Hematopoietic multipotent progenitor cell (in vitro differentiated cells): ENCODE data around the gene TMEM181. TPM values are rescaled to one million over a fixed set of nuclear protein-coding genes. Genes with fewer than 3 reads are reported as not detected.

ENCODE experiments used
- DNase-seq, 3 donors: peaks; one replicate each; pipeline ENCODE4 v3.0.0-alpha.2; 2011 to 2015; ENCODE audit warnings: low read depth in 2 of 3, low spot score in 2 of 3
- total RNA-seq: library from RNA; depleted of rRNA; stranded (reverse); fragments of >200 nt; gene quantifications from one replicate; pipeline ENCODE4 v1.2.3, GENCODE V29; 2012

TMEM181 gene
- total RNA-seq, 1 donor: 14.3 TPM

- DNase-seq: no peak
These were observed 1.5 kb downstream of the TMEM181 start for GRCh38 chr6:158561321-158561884.

GRCh38 chr6:158561938-158562337 is 2.0 kb downstream of the TMEM181 start:
- DNase-seq: no peak

- no peak for DNase-seq
These were observed 4.6 kb downstream of the TMEM181 start for GRCh38 chr6:158564243-158565121.

DNA sequence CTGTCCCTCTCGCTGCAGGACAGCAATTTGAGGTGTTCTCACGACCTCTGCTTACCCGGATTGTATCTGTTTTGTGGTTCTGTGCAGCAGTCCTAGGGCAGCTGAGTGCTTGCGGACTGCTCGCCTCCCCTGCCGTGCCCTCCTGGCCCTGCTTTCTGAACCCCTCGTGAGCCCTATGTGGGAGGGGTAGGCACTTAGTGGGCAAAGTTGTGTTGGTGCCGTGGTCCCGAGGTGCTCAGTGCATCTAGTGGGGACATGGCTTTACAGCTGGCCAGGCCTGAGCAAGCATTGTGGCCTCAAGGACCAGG is 5.2 kb downstream of the TMEM181 start:
- no peak for DNase-seq

- no peak for DNase-seq
These were observed 5.7 kb downstream of the TMEM181 start for GRCh38 chr6:158565482-158566040.

DNA sequence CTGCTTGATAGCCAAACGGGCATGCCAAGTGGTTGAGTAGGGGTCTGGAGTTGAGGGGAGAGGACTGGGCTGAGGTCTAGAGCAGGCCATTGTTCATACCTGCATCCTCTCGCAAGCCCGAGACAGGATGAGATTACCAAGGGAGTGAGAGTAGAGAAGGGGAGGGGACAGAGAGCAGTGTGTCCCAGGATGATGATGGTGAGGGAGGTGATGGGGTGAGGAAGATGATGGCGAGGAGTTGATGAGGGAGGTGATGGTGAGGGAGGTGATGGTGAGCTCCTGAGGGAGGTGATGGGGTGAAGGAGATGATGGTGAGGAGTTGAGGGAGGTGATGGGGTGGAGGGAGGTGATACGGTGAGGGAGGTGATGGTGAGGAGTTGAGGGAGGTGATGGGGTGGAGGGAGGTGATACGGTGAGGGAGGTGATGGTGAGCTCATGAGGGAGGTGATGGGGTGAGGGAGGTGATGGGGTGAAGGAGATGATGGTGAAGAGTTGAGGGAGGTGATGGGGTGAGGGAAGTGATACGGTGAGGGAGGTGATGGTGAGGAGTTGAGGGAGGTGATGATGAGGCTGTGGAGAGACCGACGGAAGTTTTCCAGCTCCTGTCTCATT is 6.4 kb downstream of the TMEM181 start:
- DNase-seq: no peak

- no peak for DNase-seq
These were observed 7.3 kb downstream of the TMEM181 start for GRCh38 chr6:158567152-158567551.

DNA sequence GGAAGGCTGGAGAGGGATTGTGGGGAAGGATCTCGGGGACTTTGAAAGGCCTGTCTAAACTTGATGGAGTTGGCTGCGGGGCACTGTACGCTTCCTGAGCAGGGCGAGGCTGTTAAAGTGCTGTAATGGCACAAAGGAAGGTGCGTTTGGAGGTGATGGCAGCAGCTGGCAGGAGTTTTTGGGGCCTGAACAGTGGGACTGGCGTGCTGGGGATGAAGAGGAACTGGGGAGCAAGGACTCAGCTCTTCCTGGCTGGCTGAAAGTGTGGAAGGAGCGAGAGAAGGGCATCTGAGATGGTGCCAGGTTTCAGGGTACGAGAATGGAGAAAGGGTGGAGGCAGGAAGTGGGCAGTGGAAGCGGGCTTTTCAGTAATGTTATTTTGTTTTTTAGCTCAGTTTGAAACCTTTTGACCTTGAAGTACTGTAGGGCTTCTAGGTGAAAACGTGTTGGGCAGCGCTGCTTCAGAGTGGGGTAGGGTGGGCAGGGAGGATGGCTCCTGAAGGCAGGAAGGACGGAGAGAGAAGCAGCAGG is 8.0 kb downstream of the TMEM181 start:
- no peak for DNase-seq

DNA sequence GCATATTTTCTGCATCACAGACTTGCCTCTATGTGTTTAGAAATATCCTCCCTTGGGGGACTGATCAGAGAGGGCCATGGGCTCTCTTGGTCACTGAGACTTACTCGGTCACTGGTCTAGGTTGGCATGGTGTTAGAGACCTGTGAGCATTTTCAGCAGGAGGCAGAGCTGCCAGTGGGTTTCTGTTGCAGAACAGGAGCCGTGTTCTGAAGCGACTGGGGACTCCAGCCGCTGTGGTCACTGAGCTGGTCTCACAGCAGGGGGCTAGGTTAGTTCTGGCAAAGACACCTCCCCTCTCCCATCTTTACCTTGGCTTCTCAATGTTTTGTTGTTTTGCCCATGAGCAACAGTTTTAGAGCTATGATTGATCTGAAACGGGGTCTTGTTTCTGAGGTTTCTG is 8.7 kb downstream of the TMEM181 start:
- no peak for DNase-seq

- no peak for DNase-seq
These were observed 9.1 kb downstream of the TMEM181 start for GRCh38 chr6:158569036-158569435.

GRCh38 chr6:158570681-158570962 is 10.7 kb downstream of the TMEM181 start:
- DNase-seq: no peak

DNA sequence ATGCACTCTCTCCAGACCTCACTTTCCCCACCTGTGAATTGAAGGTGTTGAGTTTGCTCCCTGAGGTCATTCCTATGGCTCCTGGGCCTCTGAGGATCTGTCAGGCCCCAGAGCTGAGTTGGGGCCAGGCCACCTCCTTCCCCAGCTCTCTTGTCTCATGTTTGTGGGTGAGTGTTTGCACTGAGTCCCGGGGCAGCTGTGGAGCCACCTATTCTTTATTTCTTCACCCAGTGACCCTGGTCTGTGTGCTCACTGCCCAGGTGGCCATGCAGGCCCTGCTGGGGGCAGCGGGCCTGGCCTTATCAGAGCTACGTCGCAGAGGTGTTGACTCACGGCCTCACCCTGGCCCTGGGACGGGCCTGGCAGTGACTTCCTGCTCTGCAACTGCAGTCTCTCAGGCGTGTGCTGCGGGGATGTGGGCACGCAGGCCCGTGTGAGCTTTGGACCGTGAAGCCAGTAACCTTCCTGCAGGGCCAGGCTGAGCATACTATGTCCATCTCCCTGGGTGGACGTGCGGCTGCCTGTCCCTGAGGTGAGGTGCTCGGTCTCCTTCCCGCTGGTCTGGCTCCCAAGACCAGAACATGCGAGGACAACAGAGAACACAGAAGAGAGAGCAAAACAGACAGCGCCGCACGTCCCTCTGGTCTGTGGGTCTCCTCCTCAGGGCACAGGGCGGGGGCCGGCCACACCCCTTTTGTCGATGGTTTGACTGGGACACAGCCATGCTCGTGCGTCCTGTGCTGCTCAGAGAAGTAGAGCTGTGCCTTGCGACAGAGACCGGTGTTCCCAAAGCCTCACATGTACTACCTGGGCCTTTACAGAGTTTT is 12.1 kb downstream of the TMEM181 start:
- DNase-seq: peak in 2 of 3 donors; percentile 71 to 72

- no peak for DNase-seq
These were observed 13.0 kb downstream of the TMEM181 start for GRCh38 chr6:158572653-158573541.

GRCh38 chr6:158573542-158573931 is 13.6 kb downstream of the TMEM181 start:
- DNase-seq: no peak

GRCh38 chr6:158574800-158575199 is 14.9 kb downstream of the TMEM181 start:
- DNase-seq: no peak

- no peak for DNase-seq
These were observed 15.7 kb downstream of the TMEM181 start for GRCh38 chr6:158575550-158575949.

GRCh38 chr6:158584236-158584651 is 24.4 kb downstream of the TMEM181 start:
- DNase-seq: no peak

DNA sequence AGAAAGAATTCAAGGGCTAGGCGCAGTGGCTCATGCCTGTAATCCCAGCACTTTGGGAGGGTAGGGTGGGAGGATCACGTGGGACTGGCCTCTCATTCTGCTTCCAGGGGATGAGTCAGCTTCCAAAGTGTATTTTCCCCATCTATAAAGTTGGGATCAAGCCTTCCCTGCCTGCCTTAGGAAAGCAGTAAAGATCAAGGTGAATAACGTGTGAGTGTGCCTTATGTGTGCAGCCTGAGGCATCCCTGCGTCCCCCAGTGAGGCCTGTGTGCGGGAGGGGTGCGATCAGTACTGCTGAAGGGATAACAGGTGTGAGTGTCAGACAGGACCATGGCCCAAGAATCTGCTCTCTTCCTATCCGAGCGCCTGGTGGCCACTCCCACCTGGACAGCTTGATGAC is 26.8 kb downstream of the TMEM181 start:
- no peak for DNase-seq

GRCh38 chr6:158589366-158589765 is 29.5 kb downstream of the TMEM181 start:
- DNase-seq: no peak
